ENCODE data around the gene TMEM164. TPM values are rescaled to one million over a fixed set of nuclear protein-coding genes. Genes with fewer than 3 reads are reported as not detected.

Gene TMEM164
- total RNA-seq, 3 donors from 2014 or later (not counting 1 experiment from before 2014, with no cell fraction given): 18.9 to 80.6 (median 30.6) TPM

DNA sequence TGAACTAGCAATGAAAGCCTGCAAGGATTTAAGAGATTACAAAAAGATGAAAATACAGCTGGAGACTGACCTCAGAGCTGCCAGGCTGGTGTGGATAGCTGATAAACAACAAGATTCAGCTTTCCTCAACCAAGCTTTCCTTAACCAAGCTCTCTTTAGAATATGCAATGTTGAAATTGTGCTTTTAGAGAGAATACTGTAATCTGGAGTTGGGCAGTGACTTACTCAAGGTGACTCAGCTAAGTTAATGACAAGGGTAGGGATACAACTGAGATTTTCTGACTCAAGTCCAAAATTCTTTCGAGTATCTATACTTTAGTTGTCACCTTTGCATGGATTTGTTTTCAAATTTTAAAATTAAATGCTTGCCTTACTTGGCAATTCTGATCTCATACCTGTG lies 217.0 kb downstream of the TMEM164 start:
- Mint-ChIP-seq H3K36me3 (no peaks in the 10 kb centered on the region), H3K9me3 (no peaks in the 10 kb centered on the region), H3K27ac (no peak overlapping the region), H3K4me3 (no peak overlapping the region), H3K27me3 (ENCODE audit: low read depth in 2 of 2) (no peaks in the 10 kb centered on the region), H3K4me1 (peaks cover 10 to 16% of the 10 kb centered on the region in 2 donors)
- DNase-seq (no peak), ATAC-seq (no peak)
- H3K27me3 ChIP-seq (ENCODE audit: control insufficient read depth, insufficient read depth, low read length): no peaks in the 10 kb centered on the region
- no peaks in the 10 kb centered on the region for H3K4me1 ChIP-seq (ENCODE audit: control insufficient read depth, insufficient read depth, low read length)
- H3K9me3 ChIP-seq (ENCODE audit: control insufficient read depth, insufficient read depth, low read length): no peaks in the 10 kb centered on the region
- no peaks in the 10 kb centered on the region for H3K36me3 ChIP-seq (ENCODE audit: control insufficient read depth, insufficient read depth, low read length)
- H3K4me3 ChIP-seq (ENCODE audit: low read length): no peak overlapping the region
- intact Hi-C loops (cut with micrococcal nuclease): no loop called here
- TF ChIP-seq, protein P1, sequence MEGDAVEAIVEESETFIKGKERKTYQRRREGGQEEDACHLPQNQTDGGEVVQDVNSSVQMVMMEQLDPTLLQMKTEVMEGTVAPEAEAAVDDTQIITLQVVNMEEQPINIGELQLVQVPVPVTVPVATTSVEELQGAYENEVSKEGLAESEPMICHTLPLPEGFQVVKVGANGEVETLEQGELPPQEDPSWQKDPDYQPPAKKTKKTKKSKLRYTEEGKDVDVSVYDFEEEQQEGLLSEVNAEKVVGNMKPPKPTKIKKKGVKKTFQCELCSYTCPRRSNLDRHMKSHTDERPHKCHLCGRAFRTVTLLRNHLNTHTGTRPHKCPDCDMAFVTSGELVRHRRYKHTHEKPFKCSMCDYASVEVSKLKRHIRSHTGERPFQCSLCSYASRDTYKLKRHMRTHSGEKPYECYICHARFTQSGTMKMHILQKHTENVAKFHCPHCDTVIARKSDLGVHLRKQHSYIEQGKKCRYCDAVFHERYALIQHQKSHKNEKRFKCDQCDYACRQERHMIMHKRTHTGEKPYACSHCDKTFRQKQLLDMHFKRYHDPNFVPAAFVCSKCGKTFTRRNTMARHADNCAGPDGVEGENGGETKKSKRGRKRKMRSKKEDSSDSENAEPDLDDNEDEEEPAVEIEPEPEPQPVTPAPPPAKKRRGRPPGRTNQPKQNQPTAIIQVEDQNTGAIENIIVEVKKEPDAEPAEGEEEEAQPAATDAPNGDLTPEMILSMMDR (IDR thresholded peaks at IDR 0.05): no peak
- H3K27ac ChIP-seq (ENCODE audit: low read length): no peak overlapping the region
- WGBS (ENCODE audit: insufficient coverage): no CpG with 5 or more reads among the region's 1 CpG

DNA sequence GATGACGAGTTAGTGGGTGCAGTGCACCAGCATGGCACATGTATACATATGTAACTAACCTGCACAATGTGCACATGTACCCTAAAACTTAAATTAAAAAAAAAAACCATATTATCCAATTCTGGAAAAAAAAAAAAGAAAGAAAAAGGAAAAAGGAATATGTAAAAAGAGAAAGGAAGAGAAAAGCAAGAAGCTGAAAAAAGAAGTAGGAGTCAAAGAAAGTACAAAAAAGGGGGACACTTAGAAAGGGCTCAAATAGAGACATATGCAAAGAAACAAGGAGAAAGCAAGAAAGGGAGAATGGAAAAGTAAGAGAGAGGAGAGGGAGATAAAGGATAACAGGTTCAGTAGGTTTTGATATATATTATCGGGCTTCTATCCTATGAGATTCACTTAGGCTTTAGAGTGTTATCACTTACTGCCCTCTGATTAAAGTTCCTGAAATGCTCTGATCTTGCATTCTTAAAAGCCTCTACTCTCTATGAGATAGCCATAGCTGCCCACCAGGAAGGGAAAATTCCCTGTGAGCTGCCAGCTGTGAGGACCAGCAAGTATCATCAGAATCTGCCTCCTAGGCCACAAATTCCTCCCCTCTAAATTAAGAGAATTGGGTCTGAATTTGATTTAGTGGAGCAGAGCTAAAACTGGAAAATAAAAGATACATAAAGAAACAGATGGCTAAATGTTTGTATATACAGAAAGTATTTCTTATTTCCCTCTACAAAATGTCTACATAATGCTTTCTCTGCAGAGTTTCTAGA lies 219.8 kb downstream of the TMEM164 start:
- H3K4me1 ChIP-seq (ENCODE audit: control insufficient read depth, insufficient read depth, low read length): no peaks in the 10 kb centered on the region
- intact Hi-C loops (cut with micrococcal nuclease): no loop called here
- no peaks in the 10 kb centered on the region for H3K27me3 ChIP-seq (ENCODE audit: control insufficient read depth, insufficient read depth, low read length)
- DNase-seq (no peak), ATAC-seq (no peak)
- no CpG with 5 or more reads among the region's 2 CpGs for WGBS (ENCODE audit: insufficient coverage)
- Mint-ChIP-seq H3K36me3 (no peaks in the 10 kb centered on the region), H3K27me3 (ENCODE audit: low read depth in 2 of 2) (no peaks in the 10 kb centered on the region), H3K9me3 (no peaks in the 10 kb centered on the region), H3K4me1 (peaks cover 11 to 13% of the 10 kb centered on the region in 2 donors), H3K4me3 (no peak overlapping the region), H3K27ac (no peak overlapping the region)
- H3K27ac ChIP-seq (ENCODE audit: low read length): no peak overlapping the region
- TF ChIP-seq, protein P1 (IDR thresholded peaks at IDR 0.05): no peak
- H3K36me3 ChIP-seq (ENCODE audit: control insufficient read depth, insufficient read depth, low read length): no peaks in the 10 kb centered on the region
- no peaks in the 10 kb centered on the region for H3K9me3 ChIP-seq (ENCODE audit: control insufficient read depth, insufficient read depth, low read length)
- no peak overlapping the region for H3K4me3 ChIP-seq (ENCODE audit: low read length)

DNA sequence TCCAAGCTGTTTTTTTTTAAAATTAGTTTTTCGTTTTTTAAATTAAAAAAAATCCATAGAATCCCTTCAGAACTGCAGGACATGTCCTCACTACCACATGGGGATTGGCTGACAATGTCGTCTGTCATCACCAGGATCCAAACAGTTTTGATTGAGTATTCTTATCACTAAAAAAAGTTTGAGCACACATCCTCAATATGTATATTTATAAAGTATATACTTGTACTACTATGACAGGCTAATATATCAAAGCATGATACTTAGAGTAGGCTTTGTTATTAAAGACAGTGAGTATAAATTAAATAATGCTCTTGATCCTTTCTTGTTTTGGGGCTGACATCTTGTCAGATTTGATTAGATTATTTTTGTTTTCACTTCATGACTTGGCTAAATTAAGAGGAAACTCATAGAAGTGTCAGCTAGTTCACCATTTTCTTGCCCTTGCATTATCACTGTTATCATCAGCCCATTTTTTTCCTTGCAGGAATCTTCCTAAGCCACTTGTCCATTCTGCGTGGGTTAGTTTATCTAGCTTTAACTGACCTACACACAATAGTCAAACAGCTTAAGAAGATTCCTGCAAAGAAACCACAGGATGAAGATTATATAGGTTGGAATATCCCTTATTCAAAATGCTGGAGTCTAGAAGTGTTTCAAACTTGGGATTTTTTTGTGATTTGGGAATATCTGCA lies 222.2 kb downstream of the TMEM164 start:
- Histone ChIP-seq H3K4me1 (ENCODE audit: control insufficient read depth, insufficient read depth, low read length) (peaks cover 3% of the 10 kb centered on the region), H3K36me3 (ENCODE audit: control insufficient read depth, insufficient read depth, low read length) (no peaks in the 10 kb centered on the region), H3K27ac (ENCODE audit: low read length) (no peak overlapping the region), H3K4me3 (ENCODE audit: low read length) (no peak overlapping the region), H3K27me3 (ENCODE audit: control insufficient read depth, insufficient read depth, low read length) (no peaks in the 10 kb centered on the region), H3K9me3 (ENCODE audit: control insufficient read depth, insufficient read depth, low read length) (no peaks in the 10 kb centered on the region)
- no peaks in the 10 kb centered on the region for H3K36me3 Mint-ChIP-seq
- no peak for DNase-seq
- ATAC-seq: no peak
- intact Hi-C loops (cut with micrococcal nuclease): no loop called here
- no peaks in the 10 kb centered on the region for H3K9me3 Mint-ChIP-seq
- H3K27me3 Mint-ChIP-seq (ENCODE audit: low read depth in 2 of 2): no peaks in the 10 kb centered on the region
- H3K27ac Mint-ChIP-seq: no peak overlapping the region
- TF ChIP-seq, protein P1 (IDR thresholded peaks at IDR 0.05): no peak
- peaks cover 5 to 13% of the 10 kb centered on the region in 2 donors for H3K4me1 Mint-ChIP-seq
- H3K4me3 Mint-ChIP-seq: no peak overlapping the region
- WGBS (ENCODE audit: insufficient coverage): no CpG with 5 or more reads among the region's 3 CpGs
